ENCODE measurements around the gene MROH9. TPM values are rescaled to one million over a fixed set of nuclear protein-coding genes. Genes with fewer than 3 reads are reported as not detected.

Gene MROH9
- total RNA-seq, 4 donors from 2014 or later, result 0.11 to 0.40 TPM; not detected in 2

- no peak overlapping the region for H3K27ac ChIP-seq
Observed at GRCh38 chr1:171107262-171107940, 172.1 kb downstream of the MROH9 start.

GRCh38 chr1:171107969-171108368, 172.6 kb downstream of the MROH9 start:
- H3K27ac ChIP-seq, result no peak overlapping the region
- no peaks in the 10 kb centered on the region for H3K9me3 ChIP-seq
- no peak for DNase-seq
- no peaks in the 10 kb centered on the region for H3K4me1 ChIP-seq
- WGBS, 2 donors, result 94% methylated on average over 8 of the region's 8 CpGs
- H3K36me3 ChIP-seq, result no peaks in the 10 kb centered on the region
- no peak overlapping the region for H3K4me3 ChIP-seq (replicated peaks in 1 of 3)
- H3K27me3 ChIP-seq, result no peaks in the 10 kb centered on the region
- intact Hi-C loops (cut with DNase I), result no loop called here
- no peak for TF ChIP-seq CTCF (IDR thresholded peaks at IDR 0.05)
- TF ChIP-seq POLR2A (IDR thresholded peaks at IDR 0.05), result no peak

More at GRCh38 chr1:171107262-171107940, 172.1 kb downstream of the MROH9 start:
- Histone ChIP-seq H3K36me3 (no peaks in the 10 kb centered on the region), H3K4me3 (replicated peaks in 1 of 3) (no peak overlapping the region), H3K9me3 (no peaks in the 10 kb centered on the region), H3K4me1 (no peaks in the 10 kb centered on the region), H3K27me3 (no peaks in the 10 kb centered on the region)
- TF ChIP-seq POLR2A (IDR thresholded peaks at IDR 0.05) (no peak), CTCF (IDR thresholded peaks at IDR 0.05) (no peak)
- 72 to 83% methylated on average over 3 of the region's 3 CpGs for WGBS, 2 donors
- intact Hi-C loops (cut with DNase I), result no loop called here
- no peak for DNase-seq

- H3K9me3 ChIP-seq, result no peaks in the 10 kb centered on the region
- no peaks in the 10 kb centered on the region for H3K36me3 ChIP-seq
- no peak overlapping the region for H3K4me3 ChIP-seq (replicated peaks in 1 of 3)
- no peaks in the 10 kb centered on the region for H3K27me3 ChIP-seq
- H3K4me1 ChIP-seq, result no peaks in the 10 kb centered on the region
- no peak for TF ChIP-seq CTCF (IDR thresholded peaks at IDR 0.05)
- no peak for TF ChIP-seq POLR2A (IDR thresholded peaks at IDR 0.05)
- DNase-seq, result no peak
- intact Hi-C loops (cut with DNase I), result no loop called here
- H3K27ac ChIP-seq, result no peak overlapping the region
- 92 to 93% methylated on average over 7 of the region's 7 CpGs for WGBS, 2 donors
Observed at GRCh38 chr1:171109966-171110365, 174.6 kb downstream of the MROH9 start.

- Histone ChIP-seq H3K27ac (no peak overlapping the region), H3K9me3 (no peaks in the 10 kb centered on the region), H3K36me3 (no peaks in the 10 kb centered on the region), H3K4me1 (no peaks in the 10 kb centered on the region), H3K27me3 (no peaks in the 10 kb centered on the region), H3K4me3 (replicated peaks in 1 of 3) (no peak overlapping the region)
- TF ChIP-seq POLR2A (IDR thresholded peaks at IDR 0.05) (no peak), CTCF (IDR thresholded peaks at IDR 0.05) (no peak)
- DNase-seq, result no peak
- 62 to 76% methylated on average over 7 of the region's 7 CpGs for WGBS, 2 donors
- intact Hi-C loops (cut with DNase I), result no loop called here
Observed at GRCh38 chr1:171110621-171111326, 175.4 kb downstream of the MROH9 start.

- 88 to 89% methylated on average over 3 of the region's 3 CpGs for WGBS, 2 donors
- H3K4me1 ChIP-seq, result peaks cover 0 to 3% of the 10 kb centered on the region in 2 donors
- no peak overlapping the region for H3K27ac ChIP-seq
Observed at GRCh38 chr1:171112119-171112518, 176.8 kb downstream of the MROH9 start.

More at GRCh38 chr1:171112119-171112518, 176.8 kb downstream of the MROH9 start:
- Histone ChIP-seq H3K36me3 (no peaks in the 10 kb centered on the region), H3K9me3 (no peaks in the 10 kb centered on the region), H3K27me3 (no peaks in the 10 kb centered on the region), H3K4me3 (replicated peaks in 1 of 3) (no peak overlapping the region)
- no peak for TF ChIP-seq CTCF (IDR thresholded peaks at IDR 0.05)
- no peak for TF ChIP-seq POLR2A (IDR thresholded peaks at IDR 0.05)
- intact Hi-C loops (cut with DNase I), result no loop called here
- no peak for DNase-seq
